C4-2B (cell line): ENCODE data around the gene GLRA2.
"Not testable (repeated sequence)": the region's sequence is repeated elsewhere in the genome, so short reads cannot be mapped to it uniquely, and the experiment has no call there.

Source experiments
- H3K27ac ChIP-seq: fragments of 450-650 bp; 2 replicates; pipeline ENCODE4 v1.5.1; 2017
- CTCF ChIP-seq: fragments of 450-650 bp; conservative IDR thresholded peaks from 2 replicates; pipeline ENCODE4 v1.5.1; 2017; ENCODE audit warnings: mild to moderate bottlenecking
- ZFX ChIP-seq: fragments of 450-650 bp; IDR thresholded peaks from 2 replicates; pipeline ENCODE4 v1.6.1; 2017

The GLRA2 gene

GRCh38 chrX:14675500-14675899 lies 146.2 kb downstream of the GLRA2 start:
- TF ChIP-seq CTCF (no peak), ZFX (no peak)

GRCh38 chrX:14676431-14676830 lies 147.1 kb downstream of the GLRA2 start:
- H3K27ac ChIP-seq, result no peak overlapping the region

More at GRCh38 chrX:14675500-14675899, 146.2 kb downstream of the GLRA2 start:
- no peak overlapping the region for H3K27ac ChIP-seq

GRCh38 chrX:14688331-14688730 lies 159.0 kb downstream of the GLRA2 start:
- H3K27ac ChIP-seq, result not testable (repeated sequence)

More at GRCh38 chrX:14676431-14676830, 147.1 kb downstream of the GLRA2 start:
- TF ChIP-seq CTCF (no peak), ZFX (no peak)

- H3K27ac ChIP-seq, result no peak overlapping the region
- TF ChIP-seq ZFX (no peak), CTCF (no peak)
Measured at GRCh38 chrX:14690553-14690952, 161.2 kb downstream of the GLRA2 start.

- TF ChIP-seq CTCF (no peak), ZFX (no peak)
Measured at GRCh38 chrX:14694611-14695010, 165.3 kb downstream of the GLRA2 start.

GRCh38 chrX:14697451-14697850 lies 168.1 kb downstream of the GLRA2 start:
- TF ChIP-seq CTCF (peak; percentile 77), ZFX (no peak)
- no peak overlapping the region for H3K27ac ChIP-seq

More at GRCh38 chrX:14694611-14695010, 165.3 kb downstream of the GLRA2 start:
- no peak overlapping the region for H3K27ac ChIP-seq

GRCh38 chrX:14698790-14699189 lies 169.5 kb downstream of the GLRA2 start:
- TF ChIP-seq CTCF (no peak), ZFX (no peak)
- H3K27ac ChIP-seq, result no peak overlapping the region

- TF ChIP-seq ZFX (no peak), CTCF (no peak)
- no peak overlapping the region for H3K27ac ChIP-seq
Measured at GRCh38 chrX:14700982-14701381, 171.6 kb downstream of the GLRA2 start.
